CD4-positive, alpha-beta T cell treated with Interleukin-6 for 4 hours (primary cell): ENCODE measurements around the gene SNAPC2.
"Not testable (repeated sequence)": the region's sequence is repeated elsewhere in the genome, so short reads cannot be mapped to it uniquely, and the experiment has no call there.

ENCODE experiments used
- DNase-seq: peaks from one replicate; pipeline ENCODE4 v3.0.0-alpha.2; 2020; ENCODE audit warnings: mixed read lengths

The SNAPC2 gene

GRCh38 chr19:7910321-7911161 lies 9.6 kb upstream of the SNAPC2 start:
- DNase-seq = no peak

- DNase-seq = no peak
Measured at GRCh38 chr19:7911508-7912143, 8.5 kb upstream of the SNAPC2 start.

DNA sequence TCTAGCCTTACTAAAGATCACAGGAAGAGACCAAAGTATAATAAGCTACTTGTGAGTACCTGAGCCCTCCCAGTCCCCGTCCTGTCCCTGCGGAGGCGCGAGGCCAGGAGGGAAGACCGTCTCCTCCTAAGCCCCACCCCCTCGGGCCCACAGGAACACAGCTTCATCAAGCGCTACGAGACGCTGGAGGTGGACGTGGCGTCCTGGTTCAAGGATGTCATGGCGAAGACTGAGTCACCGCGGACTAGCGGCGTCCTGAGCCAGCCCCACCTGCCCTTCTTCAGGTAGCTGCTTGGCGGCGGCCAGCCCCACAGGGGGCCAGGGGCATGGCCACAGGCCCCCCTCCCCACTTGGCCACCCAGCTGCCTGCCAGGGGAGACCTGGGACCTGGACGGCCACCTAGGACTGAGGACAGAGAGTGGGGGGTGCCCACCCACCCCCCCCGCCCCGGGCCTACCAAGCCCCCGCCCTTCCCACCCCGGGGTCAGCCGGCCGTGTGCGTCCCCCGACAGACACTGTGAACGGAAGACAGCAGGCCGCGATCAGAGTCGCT lies 7.9 kb upstream of the SNAPC2 start:
- no peak for DNase-seq

GRCh38 chr19:7912697-7913564 lies 7.2 kb upstream of the SNAPC2 start:
- DNase-seq = no peak

GRCh38 chr19:7913652-7914051 lies 6.5 kb upstream of the SNAPC2 start:
- no peak for DNase-seq

GRCh38 chr19:7914099-7914498 lies 6.0 kb upstream of the SNAPC2 start:
- no peak for DNase-seq

DNA sequence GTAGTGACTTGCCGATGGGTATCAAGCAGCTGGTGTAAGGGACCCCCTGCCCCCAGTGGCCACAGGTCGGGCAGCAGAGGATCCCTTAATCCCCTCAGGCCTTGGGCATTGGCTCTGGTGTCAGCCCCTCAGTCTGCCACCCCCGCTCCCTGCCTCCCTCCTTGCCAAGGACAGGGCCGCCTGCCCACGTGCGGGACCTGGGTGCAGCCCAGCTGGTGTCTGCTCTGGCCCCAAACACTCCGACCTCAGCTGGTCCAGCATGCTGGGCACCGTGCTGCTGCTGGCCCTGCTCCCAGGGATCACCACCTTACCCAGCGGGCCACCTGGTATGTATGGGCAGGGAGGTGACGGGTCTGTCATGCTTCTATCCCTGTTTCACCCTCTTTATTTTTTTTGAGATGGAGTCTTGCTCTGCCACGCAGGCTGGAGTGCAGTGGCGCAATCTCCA lies 5.5 kb upstream of the SNAPC2 start, which contains the start of gene TGFBR3L:
TGFBR3L (plus strand) TSS at position 233 of the 448 bp plus-strand sequence.
- no peak for DNase-seq

DNA sequence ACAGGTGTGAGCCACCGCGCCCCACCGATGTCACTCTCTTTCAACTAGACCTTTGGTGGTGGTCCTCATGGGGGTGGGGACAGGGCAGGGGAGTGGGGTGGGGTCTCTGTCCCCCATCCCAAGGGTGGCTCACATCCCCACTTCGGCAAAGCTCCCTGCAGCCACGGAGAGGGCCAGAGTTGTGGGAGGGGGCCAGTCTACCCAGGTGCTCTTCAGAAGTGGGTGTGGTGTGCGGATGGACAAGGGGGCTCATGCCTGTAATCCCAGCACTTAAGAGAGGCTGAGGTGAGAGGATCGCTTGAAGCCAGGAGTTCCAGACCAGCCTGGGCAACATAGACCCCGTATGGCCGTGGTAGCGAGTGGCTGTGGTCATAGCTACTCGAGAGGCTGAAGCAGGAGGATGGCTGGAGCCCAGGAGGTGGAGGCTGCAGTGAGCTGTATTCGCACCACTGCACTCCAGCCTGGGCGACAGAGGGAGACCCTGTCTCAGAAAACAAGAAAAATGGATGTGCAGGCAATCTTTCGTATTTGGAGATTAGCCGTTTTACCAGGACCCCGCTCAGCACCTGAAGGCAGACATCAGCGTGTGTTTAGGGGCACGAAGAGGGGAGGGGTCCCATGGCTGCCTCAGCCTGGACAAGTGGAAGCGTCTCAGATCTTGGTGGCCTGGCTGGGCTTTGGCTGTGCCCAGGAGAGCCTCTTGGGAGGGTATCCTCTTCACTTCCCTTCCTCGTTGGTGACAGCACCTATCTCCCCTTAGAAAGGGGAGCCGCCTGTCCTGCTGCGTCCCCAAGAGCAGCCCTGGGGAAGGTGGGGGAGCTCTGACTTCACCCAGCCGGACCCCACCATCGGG lies 4.7 kb upstream of the SNAPC2 start:
- DNase-seq = no peak

DNA sequence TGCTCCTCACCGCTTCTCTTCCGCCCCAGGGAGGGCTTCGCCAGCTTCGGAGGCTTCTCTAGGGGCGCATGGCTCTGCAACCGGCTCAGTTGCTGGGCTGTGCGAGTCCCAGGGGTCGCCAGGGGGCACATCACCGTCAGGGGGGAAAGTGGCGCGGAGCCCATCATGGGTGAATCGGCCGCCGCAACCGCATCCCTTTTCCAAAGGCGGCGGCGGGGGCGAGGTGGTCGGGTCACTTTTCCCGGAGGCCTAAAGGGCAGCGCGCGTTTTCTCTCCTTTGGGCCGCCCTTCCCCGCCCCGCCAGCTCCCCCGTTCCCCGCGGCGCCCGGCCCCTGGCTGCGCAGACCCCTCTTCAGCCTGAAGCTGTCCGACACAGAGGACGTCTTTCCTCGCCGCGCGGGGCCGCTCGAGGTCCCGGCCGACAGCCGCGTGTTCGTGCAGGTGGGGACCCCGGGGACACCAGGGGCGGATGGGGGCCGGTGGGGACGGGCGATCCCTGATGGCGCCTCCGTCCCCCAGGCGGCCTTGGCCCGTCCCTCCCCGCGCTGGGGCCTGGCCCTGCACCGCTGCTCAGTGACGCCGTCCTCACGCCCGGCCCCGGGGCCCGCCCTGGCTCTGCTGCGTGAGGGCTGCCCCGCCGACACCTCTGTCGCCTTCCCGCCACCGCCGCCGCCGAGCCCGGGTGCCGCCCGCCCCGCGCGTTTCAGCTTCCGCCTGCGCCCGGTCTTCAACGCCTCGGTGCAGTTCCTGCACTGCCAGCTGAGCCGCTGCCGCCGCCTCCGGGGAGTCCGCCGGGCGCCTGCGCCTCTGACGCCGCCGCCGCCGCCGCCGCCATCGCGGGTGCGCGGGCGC lies 3.8 kb upstream of the SNAPC2 start:
- peak; percentile 59 for DNase-seq

DNA sequence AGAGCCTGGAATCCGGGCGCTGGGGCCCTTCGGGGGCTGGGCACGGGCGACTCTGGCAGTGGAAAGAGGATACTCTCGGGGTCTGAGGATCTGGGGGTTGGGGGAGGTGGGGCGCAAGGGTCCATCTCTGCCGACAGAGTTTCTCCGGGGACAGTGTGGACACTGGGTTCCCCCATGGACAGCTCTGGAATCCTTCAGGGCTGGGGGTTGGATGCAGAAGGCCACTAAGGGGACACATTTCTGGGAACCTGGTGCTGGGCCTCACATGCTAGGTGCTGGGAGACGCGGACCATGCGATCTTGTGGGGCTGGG lies 3.2 kb upstream of the SNAPC2 start:
- DNase-seq = no peak

GRCh38 chr19:7917267-7918061 lies 2.7 kb upstream of the SNAPC2 start:
- DNase-seq = peak; percentile 66

DNA sequence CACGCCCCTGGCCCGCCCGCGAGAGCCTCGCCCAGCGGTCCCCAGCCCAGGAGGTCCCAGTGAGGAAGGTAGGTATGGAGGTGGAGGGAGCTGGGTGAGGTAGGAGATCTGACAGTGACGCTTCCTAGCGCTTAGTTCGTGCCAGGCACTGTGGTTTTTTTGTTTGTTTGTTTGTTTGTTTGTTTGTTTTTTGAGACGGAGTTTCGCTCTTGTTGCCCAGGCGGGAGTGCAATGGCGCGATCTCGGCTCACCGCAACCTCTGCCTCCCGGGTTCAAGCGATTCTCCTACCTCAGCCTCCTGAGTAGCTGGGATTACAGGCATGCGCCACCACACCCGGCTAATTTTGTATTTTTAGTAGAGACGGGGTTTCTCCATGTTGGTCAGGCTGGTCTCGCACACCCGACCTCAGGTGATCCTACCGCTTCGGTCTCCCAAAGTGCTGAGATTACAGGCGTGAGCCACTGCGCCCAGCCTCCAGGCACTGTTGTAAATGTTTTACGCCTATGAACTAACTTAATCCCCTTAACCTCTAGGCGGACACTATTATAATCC lies 2.0 kb upstream of the SNAPC2 start:
- not testable (repeated sequence) for DNase-seq

DNA sequence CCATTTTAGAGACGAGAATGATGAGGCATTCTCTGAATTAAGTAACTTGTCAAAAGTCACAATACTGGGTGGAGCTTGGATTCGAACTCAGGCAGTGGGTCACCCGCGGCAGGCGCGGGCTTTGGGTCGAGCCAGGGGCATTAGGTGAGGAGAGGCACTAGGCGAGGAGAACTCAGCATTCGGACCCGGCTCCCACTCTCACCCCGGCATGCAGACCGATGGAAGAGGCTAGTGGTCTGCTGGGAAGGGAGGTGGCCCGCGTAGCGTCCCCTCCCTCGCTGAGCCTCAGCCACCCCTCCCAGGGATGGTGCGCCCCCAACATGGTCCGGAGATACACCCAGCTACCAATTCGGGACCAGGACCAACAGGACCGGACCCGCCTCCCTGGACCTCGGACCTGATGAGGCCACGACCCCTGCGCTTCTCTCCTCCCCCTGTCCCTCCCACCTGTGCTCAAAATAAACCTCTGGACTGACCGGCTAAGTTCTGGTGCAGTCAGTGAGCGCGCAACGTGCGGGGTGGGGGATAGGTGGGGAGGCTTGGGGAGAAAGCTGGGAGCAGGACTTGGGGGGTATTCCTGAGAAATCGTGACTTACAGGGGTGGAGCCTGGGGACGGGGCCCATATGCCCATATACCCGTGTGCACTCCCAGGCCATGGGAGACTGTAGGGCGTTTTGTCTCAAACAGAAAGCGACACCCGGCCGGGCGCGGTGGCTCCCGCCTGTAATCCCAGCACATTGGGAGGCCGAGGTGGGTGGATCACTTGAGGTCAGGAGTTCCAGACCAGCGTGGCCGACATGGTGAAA lies 1.3 kb upstream of the SNAPC2 start:
- DNase-seq = no peak

GRCh38 chr19:7920519-7921301 lies 572 bp downstream of the SNAPC2 start:
- peak; percentile 100 for DNase-seq

GRCh38 chr19:7921302-7921966 lies 1.3 kb downstream of the SNAPC2 start:
- DNase-seq = no peak

GRCh38 chr19:7921967-7922835 lies 2.1 kb downstream of the SNAPC2 start:
- no peak for DNase-seq

- no peak for DNase-seq
Measured at GRCh38 chr19:7922836-7923195, 2.7 kb downstream of the SNAPC2 start.
